Activated CD8-positive, alpha-beta T cell treated with anti-CD3 and anti-CD28 coated beads for 36 hours (primary cell): Measurements from ENCODE around the gene C1orf35. TPM values are rescaled to one million over a fixed set of nuclear protein-coding genes. Genes with fewer than 3 reads are reported as not detected.
A peak's percentile ranks its signal among the peaks of the same experiment; 100 is the strongest.

Experiments used
- ATAC-seq: fragments of 200-7000 bp; cut with Tn5 transposase; one replicate; pipeline ENCODE4 v1.10.0; 2021; ENCODE audit warnings: mild to moderate bottlenecking, moderate library complexity
- CTCF ChIA-PET: fragments of 350-600 bp; sonication (Branson Sonifier 250); formaldehyde crosslinking; loops from one replicate; lab custom pipeline; 2021; ENCODE audit warnings: antibody characterized with exemption; lab: Charles Lee
- POLR2A ChIA-PET: fragments of 350-600 bp; sonication (Branson Sonifier 250); formaldehyde crosslinking; loops from one replicate; lab custom pipeline; 2021; ENCODE audit warnings: antibody characterized with exemption; lab: Charles Lee
- DNase-seq: peaks from one replicate; pipeline ENCODE4 v3.0.0-alpha.2; 2020
- H3K27ac Mint-ChIP-seq: one replicate; pipeline ENCODE4 v1.8.0; 2021; ENCODE audit warnings: mild to moderate bottlenecking, mixed read lengths
- H3K27me3 Mint-ChIP-seq: one replicate; pipeline ENCODE4 v1.8.0; 2021; ENCODE audit warnings: mixed read lengths
- H3K36me3 Mint-ChIP-seq: one replicate; pipeline ENCODE4 v1.8.0; 2021; ENCODE audit warnings: low read depth, mixed read lengths
- H3K4me1 Mint-ChIP-seq: one replicate; pipeline ENCODE4 v1.8.0; 2021; ENCODE audit warnings: low read depth, mixed read lengths
- H3K4me3 Mint-ChIP-seq: one replicate; pipeline ENCODE4 v1.8.0; 2021; ENCODE audit warnings: mild to moderate bottlenecking, moderate library complexity, mixed read lengths
- H3K9me3 Mint-ChIP-seq: one replicate; pipeline ENCODE4 v1.8.0; 2021; ENCODE audit warnings: mixed read lengths
- intact Hi-C: fragments of 100-400 bp; cut with micrococcal nuclease; formaldehyde crosslinking; loops from one replicate; pipeline ENCODE4 v1.10.0; 2022
- total RNA-seq, 2 experiments: library from RNA; stranded (reverse); gene quantifications; one replicate each; pipeline ENCODE4 v1.2.3, GENCODE V29; 2021
- TF ChIP-seq, protein P1 (sequence below): fragments of 200-600 bp; IDR thresholded peaks from one replicate; pipeline ENCODE4 v1.8.0; 2022; ENCODE audit warnings: antibody characterized with exemption, mild to moderate bottlenecking

The C1orf35 gene
- total RNA-seq, 2 experiments from 2014 or later, result 22.2 to 23.5 TPM

DNA sequence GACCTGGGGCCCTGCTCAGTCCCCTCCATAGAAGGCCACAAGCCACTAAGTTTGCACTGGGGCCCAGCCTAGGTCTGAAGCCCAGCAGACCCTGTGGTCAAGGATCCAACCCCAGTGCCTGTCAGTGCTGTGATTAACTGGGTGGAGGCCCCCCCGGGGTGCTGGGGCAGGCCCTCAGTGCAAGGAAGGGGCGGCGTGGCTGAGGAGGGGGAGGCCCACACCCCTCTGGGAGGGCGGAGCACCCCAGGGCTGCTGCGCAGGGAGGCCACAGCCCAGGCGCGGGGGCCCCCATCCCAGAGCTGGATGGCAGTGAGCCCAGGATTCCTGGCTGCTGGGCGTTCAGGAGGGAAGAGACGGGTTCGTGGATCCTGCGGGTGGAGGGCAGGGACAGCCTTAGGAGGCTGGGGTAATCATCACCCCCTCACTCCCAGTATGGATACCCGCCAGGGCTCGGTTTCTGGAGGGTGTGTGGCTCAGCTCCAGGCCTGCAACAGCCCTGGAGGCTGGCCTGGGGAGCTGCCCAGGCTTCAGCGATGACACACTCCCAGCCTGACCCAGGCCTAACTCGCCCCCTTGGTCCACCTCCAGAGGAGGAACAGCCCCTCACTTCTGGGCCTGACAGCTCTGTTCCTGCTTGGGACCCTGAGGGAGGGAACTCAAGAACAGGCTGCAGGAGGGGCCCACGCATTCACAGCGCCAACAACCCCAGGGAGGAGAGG, 47.5 kb upstream of the C1orf35 start:
- Mint-ChIP-seq H3K27me3 (no peaks in the 10 kb centered on the region), H3K4me1 (peaks cover 19% of the 10 kb centered on the region), H3K27ac (no peak overlapping the region), H3K4me3 (no peak overlapping the region), H3K36me3 (no peaks in the 10 kb centered on the region), H3K9me3 (no peaks in the 10 kb centered on the region)
- ChIA-PET POLR2A (interaction anchor here (0.8 to 4.1 kb wide), 2 partner anchors 9 to 21 kb away, joined by 3 to 16 read pairs; partner anchors contain the start of gene GUK1), CTCF (interaction anchor here (1.6 kb wide), 1 partner anchor 15 kb away, joined by 4 read pairs; the partner anchor contains the start of gene IBA57)
- no peak for ATAC-seq
- intact Hi-C loops, result no loop called here
- peak; percentile 2 for DNase-seq
- TF ChIP-seq, protein P1, sequence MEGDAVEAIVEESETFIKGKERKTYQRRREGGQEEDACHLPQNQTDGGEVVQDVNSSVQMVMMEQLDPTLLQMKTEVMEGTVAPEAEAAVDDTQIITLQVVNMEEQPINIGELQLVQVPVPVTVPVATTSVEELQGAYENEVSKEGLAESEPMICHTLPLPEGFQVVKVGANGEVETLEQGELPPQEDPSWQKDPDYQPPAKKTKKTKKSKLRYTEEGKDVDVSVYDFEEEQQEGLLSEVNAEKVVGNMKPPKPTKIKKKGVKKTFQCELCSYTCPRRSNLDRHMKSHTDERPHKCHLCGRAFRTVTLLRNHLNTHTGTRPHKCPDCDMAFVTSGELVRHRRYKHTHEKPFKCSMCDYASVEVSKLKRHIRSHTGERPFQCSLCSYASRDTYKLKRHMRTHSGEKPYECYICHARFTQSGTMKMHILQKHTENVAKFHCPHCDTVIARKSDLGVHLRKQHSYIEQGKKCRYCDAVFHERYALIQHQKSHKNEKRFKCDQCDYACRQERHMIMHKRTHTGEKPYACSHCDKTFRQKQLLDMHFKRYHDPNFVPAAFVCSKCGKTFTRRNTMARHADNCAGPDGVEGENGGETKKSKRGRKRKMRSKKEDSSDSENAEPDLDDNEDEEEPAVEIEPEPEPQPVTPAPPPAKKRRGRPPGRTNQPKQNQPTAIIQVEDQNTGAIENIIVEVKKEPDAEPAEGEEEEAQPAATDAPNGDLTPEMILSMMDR, result no peak

DNA sequence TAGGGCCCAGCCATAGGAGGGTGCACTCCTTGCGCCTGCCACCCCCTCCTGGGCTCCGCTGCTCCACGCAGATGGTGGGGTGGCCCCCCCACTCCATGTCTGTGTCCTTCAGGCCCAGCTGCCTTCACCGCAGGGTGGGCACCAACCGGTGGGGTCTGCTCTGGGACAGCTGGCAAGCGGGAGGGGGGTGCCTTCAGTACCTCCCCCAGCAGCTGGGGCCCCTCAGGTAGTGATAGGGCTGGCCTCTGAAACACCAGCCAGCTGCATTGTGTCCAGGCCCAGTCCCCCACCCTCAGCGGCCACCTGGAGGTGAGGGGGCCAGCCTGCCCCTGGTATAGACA, 47.0 kb upstream of the C1orf35 start:
- H3K27ac Mint-ChIP-seq, result no peak overlapping the region
- intact Hi-C loops, result no loop called here
- ATAC-seq (no peak), DNase-seq (no peak)
- no peaks in the 10 kb centered on the region for H3K9me3 Mint-ChIP-seq
- CTCF ChIA-PET, result no interaction called here
- H3K36me3 Mint-ChIP-seq, result no peaks in the 10 kb centered on the region
- POLR2A ChIA-PET, result no interaction called here
- no peak overlapping the region for H3K4me3 Mint-ChIP-seq
- no peaks in the 10 kb centered on the region for H3K27me3 Mint-ChIP-seq
- H3K4me1 Mint-ChIP-seq, result peaks cover 13% of the 10 kb centered on the region
- TF ChIP-seq, protein P1, result no peak

DNA sequence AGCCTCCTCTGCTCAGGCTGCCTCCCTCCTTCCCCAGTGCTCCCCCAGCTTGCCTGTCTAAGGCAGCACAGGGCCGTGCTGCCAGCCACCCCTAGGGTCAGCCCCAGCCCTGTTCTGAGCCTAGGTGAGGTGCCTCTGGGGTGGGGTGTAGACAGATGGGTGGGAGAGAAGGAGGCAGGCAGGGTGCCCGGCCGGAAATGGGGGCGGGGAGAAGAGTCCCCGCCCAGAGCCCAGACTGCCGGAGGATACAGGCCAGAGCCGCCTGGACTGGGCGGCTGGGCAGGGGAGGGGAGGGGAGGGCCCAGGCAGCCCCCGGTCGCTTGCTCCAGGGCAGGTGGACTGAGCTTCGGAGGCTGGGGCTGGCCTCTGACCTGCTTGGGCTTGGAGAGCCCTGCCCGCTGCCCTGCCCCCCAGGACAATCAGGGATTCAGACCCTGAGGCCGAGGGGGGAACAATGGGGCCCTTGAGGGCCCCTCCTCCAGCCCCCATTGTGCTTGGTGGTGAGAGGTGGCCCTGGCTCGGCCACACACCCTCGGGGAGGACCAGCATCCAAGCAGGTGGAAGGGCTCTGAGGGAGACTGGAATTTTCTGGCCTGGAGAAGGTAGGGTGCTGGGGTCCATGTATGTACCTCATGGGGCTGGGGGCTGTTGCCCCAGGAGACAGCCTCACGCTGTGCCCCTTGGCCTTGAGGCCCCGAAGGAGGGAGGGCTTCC, 46.4 kb upstream of the C1orf35 start, which contains the start of gene GJC2:
Gene GJC2 (plus strand): TSS at position 525 of the 714 bp plus-strand sequence. CDS start 7,829 bp downstream, outside the sequence.
- no peaks in the 10 kb centered on the region for H3K27me3 Mint-ChIP-seq
- intact Hi-C loops, result no loop called here
- peaks cover 11% of the 10 kb centered on the region for H3K4me1 Mint-ChIP-seq
- POLR2A ChIA-PET, result no interaction called here
- ATAC-seq (peak; percentile 12), DNase-seq (no peak)
- H3K4me3 Mint-ChIP-seq, result no peak within 1 kb of the TSS
- CTCF ChIA-PET, result no interaction called here
- H3K27ac Mint-ChIP-seq, result no peak within 1 kb of the TSS
- TF ChIP-seq, protein P1, result no peak
- no peaks in the 10 kb centered on the region for H3K36me3 Mint-ChIP-seq
- no peaks in the 10 kb centered on the region for H3K9me3 Mint-ChIP-seq

- Mint-ChIP-seq H3K4me3 (no peak overlapping the region), H3K4me1 (peaks cover 11% of the 10 kb centered on the region), H3K27ac (no peak overlapping the region), H3K9me3 (no peaks in the 10 kb centered on the region), H3K36me3 (peaks cover under 1% of the 10 kb centered on the region), H3K27me3 (no peaks in the 10 kb centered on the region)
- TF ChIP-seq, protein P1, result no peak
- ATAC-seq, result no peak
- intact Hi-C loops, result no loop called here
- CTCF ChIA-PET, result no interaction called here
- POLR2A ChIA-PET, result no interaction called here
- DNase-seq, result no peak
Observed at GRCh38 chr1:228148935-228149405, 45.8 kb upstream of the C1orf35 start.
